Measurements from ENCODE around the gene ARHGAP28. TPM values are rescaled to one million over a fixed set of nuclear protein-coding genes. Genes with fewer than 3 reads are reported as not detected.

ARHGAP28 gene
- total RNA-seq, 2 experiments from 2014 or later, result not detected

- H3K36me3 Mint-ChIP-seq, result no peaks in the 10 kb centered on the region
- H3K27me3 Mint-ChIP-seq, result no peaks in the 10 kb centered on the region
- no peak overlapping the region for H3K27ac Mint-ChIP-seq
- POLR2A ChIA-PET, result no interaction called here
- H3K9me3 Mint-ChIP-seq, result no peaks in the 10 kb centered on the region
- H3K4me1 Mint-ChIP-seq, result no peaks in the 10 kb centered on the region
- no peak for ATAC-seq (ENCODE audit: low read depth)
- no peak for DNase-seq
- no peak overlapping the region for H3K4me3 Mint-ChIP-seq
Observed at GRCh38 chr18:6860804-6861448, 131.4 kb downstream of the ARHGAP28 start.

DNA sequence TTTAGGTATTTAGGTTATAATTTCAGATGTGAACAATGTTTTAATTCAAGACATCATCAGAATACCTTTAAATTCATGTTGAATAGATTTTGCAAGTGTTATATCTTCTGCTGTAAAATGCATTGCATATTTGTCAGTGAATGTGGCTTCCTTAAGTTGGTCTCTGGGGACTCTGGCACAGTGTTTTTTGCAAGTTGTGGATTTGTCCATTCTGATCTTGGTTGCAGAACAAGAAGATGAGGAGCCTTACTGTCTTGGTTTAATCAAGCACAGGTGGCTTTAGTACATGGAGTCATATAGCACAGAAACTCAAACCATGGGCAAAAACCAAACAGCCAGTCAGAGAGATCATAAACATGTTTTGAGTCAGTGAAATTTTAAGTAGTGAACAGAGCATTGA lies 135.7 kb downstream of the ARHGAP28 start:
- Mint-ChIP-seq H3K27me3 (no peaks in the 10 kb centered on the region), H3K4me3 (no peak overlapping the region), H3K27ac (no peak overlapping the region), H3K9me3 (no peaks in the 10 kb centered on the region), H3K4me1 (no peaks in the 10 kb centered on the region), H3K36me3 (no peaks in the 10 kb centered on the region)
- no peak for ATAC-seq (ENCODE audit: low read depth)
- POLR2A ChIA-PET, result no interaction called here
- DNase-seq, result no peak

GRCh38 chr18:6866552-6867085 lies 137.1 kb downstream of the ARHGAP28 start:
- Mint-ChIP-seq H3K27ac (no peak overlapping the region), H3K4me1 (no peaks in the 10 kb centered on the region), H3K27me3 (no peaks in the 10 kb centered on the region), H3K4me3 (no peak overlapping the region), H3K9me3 (no peaks in the 10 kb centered on the region), H3K36me3 (no peaks in the 10 kb centered on the region)
- ATAC-seq (ENCODE audit: low read depth) (no peak), DNase-seq (no peak)
- POLR2A ChIA-PET, result no interaction called here

DNA sequence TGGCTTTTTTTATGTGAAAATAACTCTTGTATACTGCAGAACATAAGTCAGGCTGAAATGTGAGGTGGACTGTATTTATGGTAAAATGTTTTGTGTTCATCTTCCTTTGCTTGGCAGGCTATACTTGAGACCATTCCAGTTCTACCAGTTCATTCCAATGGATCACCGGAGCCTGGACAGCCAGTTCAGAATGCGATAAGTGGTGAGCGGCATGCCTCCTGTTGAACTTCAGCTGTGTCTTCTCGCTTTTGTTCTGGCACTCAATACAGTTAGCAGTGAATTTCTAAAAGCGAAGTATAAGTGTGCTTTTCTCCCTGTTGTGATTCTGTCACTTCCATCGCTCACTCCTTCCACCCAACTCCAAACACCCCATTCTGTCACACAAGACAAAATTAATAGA lies 138.5 kb downstream of the ARHGAP28 start:
- H3K4me3 Mint-ChIP-seq, result no peak overlapping the region
- POLR2A ChIA-PET, result no interaction called here
- H3K4me1 Mint-ChIP-seq, result no peaks in the 10 kb centered on the region
- no peak for DNase-seq
- no peaks in the 10 kb centered on the region for H3K9me3 Mint-ChIP-seq
- ATAC-seq (ENCODE audit: low read depth), result no peak
- no peaks in the 10 kb centered on the region for H3K36me3 Mint-ChIP-seq
- no peaks in the 10 kb centered on the region for H3K27me3 Mint-ChIP-seq
- no peak overlapping the region for H3K27ac Mint-ChIP-seq

DNA sequence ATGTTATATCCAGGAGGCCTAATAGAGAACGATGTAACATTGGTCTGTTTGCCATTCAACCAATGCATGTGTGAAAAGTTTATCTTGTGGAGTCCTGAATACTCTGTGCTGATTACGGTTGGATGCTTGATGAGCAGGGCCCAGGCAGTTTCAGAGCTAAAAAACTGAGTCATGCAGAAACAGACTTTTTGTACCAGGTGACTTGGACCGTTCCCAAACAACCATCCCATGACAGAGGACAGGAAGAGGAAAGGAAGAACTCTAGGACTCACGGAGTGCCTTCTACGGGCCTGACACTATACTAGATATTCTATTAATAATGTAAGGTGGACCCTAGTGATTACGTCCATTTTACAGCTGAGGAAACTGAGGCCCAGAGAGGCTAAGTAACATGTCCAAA lies 142.1 kb downstream of the ARHGAP28 start:
- POLR2A ChIA-PET, result no interaction called here
- DNase-seq, result no peak
- Mint-ChIP-seq H3K27me3 (no peaks in the 10 kb centered on the region), H3K27ac (no peak overlapping the region), H3K9me3 (no peaks in the 10 kb centered on the region), H3K4me3 (no peak overlapping the region), H3K36me3 (no peaks in the 10 kb centered on the region), H3K4me1 (no peaks in the 10 kb centered on the region)
- ATAC-seq (ENCODE audit: low read depth), result no peak

GRCh38 chr18:6873040-6873751 lies 143.7 kb downstream of the ARHGAP28 start:
- Mint-ChIP-seq H3K4me3 (no peak overlapping the region), H3K27me3 (no peaks in the 10 kb centered on the region), H3K4me1 (no peaks in the 10 kb centered on the region), H3K36me3 (no peaks in the 10 kb centered on the region), H3K9me3 (no peaks in the 10 kb centered on the region), H3K27ac (no peak overlapping the region)
- DNase-seq (no peak), ATAC-seq (ENCODE audit: low read depth) (no peak)
- POLR2A ChIA-PET, result no interaction called here

DNA sequence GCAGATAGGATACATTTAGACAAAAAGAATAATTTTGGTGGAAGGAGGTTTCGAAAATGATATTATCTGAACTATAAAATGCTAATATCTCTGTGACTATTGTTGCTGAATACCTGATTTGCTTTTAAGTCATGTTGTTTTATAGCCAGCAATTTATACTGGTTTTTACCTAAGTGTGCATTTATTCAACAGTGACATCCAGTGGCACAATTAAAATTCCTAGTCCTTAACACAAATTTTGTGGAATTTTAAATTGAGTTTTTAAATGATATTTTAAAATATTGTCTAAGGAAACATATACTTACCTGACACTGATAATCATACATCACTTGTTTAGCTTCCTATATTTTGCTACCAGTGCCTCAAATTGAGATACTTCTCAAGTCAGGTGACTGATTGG lies 144.8 kb downstream of the ARHGAP28 start:
- Mint-ChIP-seq H3K36me3 (no peaks in the 10 kb centered on the region), H3K27me3 (no peaks in the 10 kb centered on the region), H3K4me3 (no peak overlapping the region), H3K9me3 (no peaks in the 10 kb centered on the region), H3K27ac (no peak overlapping the region), H3K4me1 (no peaks in the 10 kb centered on the region)
- no peak for DNase-seq
- no peak for ATAC-seq (ENCODE audit: low read depth)
- POLR2A ChIA-PET, result no interaction called here

- Mint-ChIP-seq H3K9me3 (no peaks in the 10 kb centered on the region), H3K4me1 (no peaks in the 10 kb centered on the region), H3K27me3 (no peaks in the 10 kb centered on the region), H3K4me3 (no peak overlapping the region), H3K36me3 (no peaks in the 10 kb centered on the region), H3K27ac (no peak overlapping the region)
- DNase-seq (no peak), ATAC-seq (ENCODE audit: low read depth) (no peak)
- POLR2A ChIA-PET, result no interaction called here
Observed at GRCh38 chr18:6875749-6876148, 146.2 kb downstream of the ARHGAP28 start.

DNA sequence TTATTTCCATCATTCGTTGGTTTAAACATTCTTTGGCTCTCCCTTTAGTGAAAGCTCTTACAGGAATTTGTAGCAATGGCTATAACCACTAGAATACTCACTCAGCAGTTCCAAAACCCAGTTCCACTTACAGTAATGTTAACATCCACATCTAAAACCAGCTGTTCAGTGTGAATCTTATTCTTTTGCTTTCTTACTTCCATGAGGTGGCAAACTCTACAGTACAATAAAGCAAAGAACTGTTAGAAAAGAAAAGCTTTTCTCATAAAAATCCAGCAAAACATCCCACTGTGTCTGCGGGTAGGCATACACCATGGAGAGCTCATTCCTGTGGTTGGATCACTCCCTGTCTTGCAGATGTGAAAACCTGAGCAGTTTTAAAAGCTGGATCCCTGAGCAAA lies 147.1 kb downstream of the ARHGAP28 start:
- no peak overlapping the region for H3K4me3 Mint-ChIP-seq
- H3K36me3 Mint-ChIP-seq, result no peaks in the 10 kb centered on the region
- POLR2A ChIA-PET, result no interaction called here
- H3K27ac Mint-ChIP-seq, result no peak overlapping the region
- H3K9me3 Mint-ChIP-seq, result no peaks in the 10 kb centered on the region
- H3K27me3 Mint-ChIP-seq, result no peaks in the 10 kb centered on the region
- DNase-seq, result no peak
- no peaks in the 10 kb centered on the region for H3K4me1 Mint-ChIP-seq
- ATAC-seq (ENCODE audit: low read depth), result no peak

DNA sequence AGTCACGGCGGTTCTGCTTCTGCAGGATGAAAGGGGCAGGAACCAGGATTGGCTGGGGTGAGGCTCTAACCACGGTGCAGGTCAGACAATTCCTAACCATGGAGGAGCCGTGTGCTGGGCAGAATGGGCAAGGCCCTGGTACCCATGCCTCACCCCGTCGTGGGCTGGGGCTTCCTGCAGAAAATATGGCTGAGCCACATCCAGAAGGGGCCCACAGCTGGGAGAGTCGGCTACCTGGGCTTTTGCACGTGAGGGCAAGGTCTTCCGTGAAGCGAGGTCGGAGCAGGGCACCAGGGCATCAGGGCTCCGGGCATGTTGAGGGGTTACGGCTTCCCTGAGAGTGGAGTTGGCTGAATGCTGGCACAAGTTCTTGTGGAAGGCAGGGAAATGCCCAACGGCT lies 147.8 kb downstream of the ARHGAP28 start:
- no peak overlapping the region for H3K4me3 Mint-ChIP-seq
- ATAC-seq (ENCODE audit: low read depth) (no peak), DNase-seq (no peak)
- H3K27ac Mint-ChIP-seq, result no peak overlapping the region
- H3K36me3 Mint-ChIP-seq, result no peaks in the 10 kb centered on the region
- H3K9me3 Mint-ChIP-seq, result no peaks in the 10 kb centered on the region
- no peaks in the 10 kb centered on the region for H3K4me1 Mint-ChIP-seq
- H3K27me3 Mint-ChIP-seq, result no peaks in the 10 kb centered on the region
- POLR2A ChIA-PET, result no interaction called here

GRCh38 chr18:6878556-6879297 lies 149.2 kb downstream of the ARHGAP28 start:
- Mint-ChIP-seq H3K27ac (no peak overlapping the region), H3K27me3 (no peaks in the 10 kb centered on the region), H3K36me3 (no peaks in the 10 kb centered on the region), H3K4me3 (no peak overlapping the region), H3K9me3 (no peaks in the 10 kb centered on the region), H3K4me1 (no peaks in the 10 kb centered on the region)
- POLR2A ChIA-PET, result no interaction called here
- DNase-seq, result no peak
- ATAC-seq (ENCODE audit: low read depth), result no peak

- Mint-ChIP-seq H3K4me1 (no peaks in the 10 kb centered on the region), H3K27ac (no peak overlapping the region), H3K36me3 (no peaks in the 10 kb centered on the region), H3K27me3 (no peaks in the 10 kb centered on the region), H3K4me3 (no peak overlapping the region), H3K9me3 (no peaks in the 10 kb centered on the region)
- DNase-seq (no peak), ATAC-seq (ENCODE audit: low read depth) (no peak)
- POLR2A ChIA-PET, result no interaction called here
Observed at GRCh38 chr18:6879508-6880195, 150.1 kb downstream of the ARHGAP28 start.

DNA sequence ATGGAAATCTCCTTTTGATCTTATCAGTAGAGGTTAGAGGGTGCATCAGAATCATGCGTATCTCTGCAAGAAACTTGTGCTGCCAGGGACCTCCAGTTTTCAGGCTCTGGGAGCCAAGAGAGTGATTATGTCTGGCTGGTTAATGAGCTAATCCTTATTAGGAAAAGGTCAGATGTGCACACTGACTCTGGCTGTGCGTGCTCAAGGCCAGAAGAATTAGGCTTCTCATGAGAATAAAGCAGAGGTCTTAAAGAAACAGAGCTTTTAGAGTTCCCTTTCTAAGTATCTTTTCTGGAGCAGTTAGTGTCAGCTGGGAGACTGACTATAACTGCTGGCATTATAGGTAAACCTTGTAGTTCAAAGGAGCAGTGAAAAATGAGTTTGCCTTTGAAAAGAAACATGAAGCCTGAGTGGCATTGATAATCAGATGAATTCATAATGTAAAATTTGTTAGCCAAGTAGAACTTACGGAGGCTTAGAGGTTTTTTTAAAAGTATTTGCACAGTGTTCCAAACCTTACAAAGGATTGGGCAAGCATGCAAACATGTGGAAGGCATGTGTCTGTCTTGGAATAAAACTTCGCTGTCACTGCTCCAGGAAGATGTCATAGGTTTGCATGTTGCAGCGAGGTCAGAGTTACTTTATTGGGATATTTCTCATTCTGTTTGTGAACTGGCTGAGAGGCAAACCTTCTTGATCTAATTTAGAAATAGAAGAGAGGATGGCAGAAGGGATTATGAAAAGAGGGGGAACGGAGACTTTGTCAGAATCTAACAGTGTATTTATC lies 151.7 kb downstream of the ARHGAP28 start:
- H3K27me3 Mint-ChIP-seq, result no peaks in the 10 kb centered on the region
- DNase-seq (no peak), ATAC-seq (ENCODE audit: low read depth) (no peak)
- H3K36me3 Mint-ChIP-seq, result no peaks in the 10 kb centered on the region
- H3K4me3 Mint-ChIP-seq, result no peak overlapping the region
- no peak overlapping the region for H3K27ac Mint-ChIP-seq
- H3K9me3 Mint-ChIP-seq, result no peaks in the 10 kb centered on the region
- POLR2A ChIA-PET, result no interaction called here
- H3K4me1 Mint-ChIP-seq, result no peaks in the 10 kb centered on the region
